Muscle layer of duodenum (tissue), 2 donors: ENCODE measurements around the gene PCBP3.

Experiments used
- H3K27ac ChIP-seq: one replicate; pipeline ENCODE4 v1.7.0; 2013; ENCODE audit warnings: mild to moderate bottlenecking, low read length
- H3K27me3 ChIP-seq: one replicate; pipeline ENCODE4 v1.7.0; 2013; ENCODE audit warnings: low read depth, mild to moderate bottlenecking, control low read depth, low read length
- H3K36me3 ChIP-seq, 2 donors: one replicate each; pipeline ENCODE4 v1.7.0; 2013; ENCODE audit warnings: low read length in 2 of 2, control low read depth in 1 of 2, mild to moderate bottlenecking in 1 of 2; ENCODE audit not compliant: insufficient read depth in 2 of 2, control insufficient read depth in 1 of 2
- H3K4me1 ChIP-seq, 2 donors: one replicate each; pipeline ENCODE4 v1.7.0; 2013; ENCODE audit warnings: low read length in 2 of 2, mild to moderate bottlenecking in 2 of 2, control low read depth in 1 of 2, moderate library complexity in 1 of 2; ENCODE audit not compliant: insufficient read depth in 2 of 2, control insufficient read depth in 1 of 2
- H3K4me3 ChIP-seq, 2 donors: one replicate each; pipeline ENCODE4 v1.7.0; 2013; ENCODE audit warnings: low read length in 2 of 2, low read depth in 1 of 2, mild to moderate bottlenecking in 1 of 2
- H3K9me3 ChIP-seq, 2 donors: one replicate each; pipeline ENCODE4 v1.7.0; 2013; ENCODE audit warnings: low read length in 2 of 2, control low read depth in 1 of 2, mild to moderate bottlenecking in 1 of 2; ENCODE audit not compliant: control insufficient read depth in 1 of 2
- donor health status: healthy.

Gene PCBP3

GRCh38 chr21:45920824-45921600, 277.5 kb downstream of the PCBP3 start:
- H3K4me1 ChIP-seq = peaks cover 0 to 7% of the 10 kb centered on the region in 2 donors
- H3K9me3 ChIP-seq = no peaks in the 10 kb centered on the region
- H3K36me3 ChIP-seq = no peaks in the 10 kb centered on the region
- H3K27ac ChIP-seq = no peak overlapping the region
- H3K4me3 ChIP-seq = no peak overlapping the region
- no peaks in the 10 kb centered on the region for H3K27me3 ChIP-seq

DNA sequence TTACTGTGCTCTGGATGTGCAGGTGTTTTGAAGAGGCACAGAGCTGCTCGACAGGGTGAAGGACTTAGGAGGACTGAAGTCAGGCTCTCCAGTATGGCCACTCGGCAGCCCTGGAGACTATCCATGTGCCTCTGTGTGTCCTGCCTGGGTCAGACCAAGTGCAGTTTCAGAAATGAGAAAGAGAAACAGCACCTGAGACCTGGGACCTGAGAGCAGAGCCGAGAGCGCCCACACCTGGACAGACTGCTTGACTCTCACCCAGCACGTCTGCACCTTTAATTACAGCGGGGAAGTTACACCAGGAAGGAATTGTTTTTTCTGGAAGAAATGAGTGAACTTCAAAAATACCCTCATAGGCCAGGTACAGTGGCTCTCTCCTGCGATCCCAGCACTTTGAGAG, 278.4 kb downstream of the PCBP3 start:
- H3K27ac ChIP-seq = no peak overlapping the region
- no peaks in the 10 kb centered on the region for H3K27me3 ChIP-seq
- no peaks in the 10 kb centered on the region for H3K36me3 ChIP-seq
- peaks cover 0 to 7% of the 10 kb centered on the region in 2 donors for H3K4me1 ChIP-seq
- no peaks in the 10 kb centered on the region for H3K9me3 ChIP-seq
- H3K4me3 ChIP-seq = no peak overlapping the region

DNA sequence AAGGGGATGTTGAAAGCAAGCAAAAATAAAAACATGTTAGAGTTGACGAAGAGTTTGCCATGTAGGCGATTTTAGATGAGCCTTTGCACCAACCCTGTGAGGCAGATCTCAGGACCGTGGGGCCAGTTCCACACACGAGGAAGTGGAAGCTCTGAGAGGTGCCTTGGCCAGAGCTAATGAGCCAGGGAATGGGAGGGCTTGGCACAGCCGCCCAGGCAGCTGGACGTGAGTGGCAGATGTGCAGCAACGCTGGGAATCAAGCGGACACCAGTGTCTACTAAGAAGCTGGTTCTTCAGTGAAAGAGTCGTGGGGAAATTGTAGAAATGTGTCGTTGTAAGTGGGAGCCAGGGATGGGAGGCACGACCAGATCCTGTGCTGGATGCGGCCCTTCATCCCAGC, 279.1 kb downstream of the PCBP3 start:
- no peak overlapping the region for H3K4me3 ChIP-seq
- H3K9me3 ChIP-seq = no peaks in the 10 kb centered on the region
- H3K27me3 ChIP-seq = no peaks in the 10 kb centered on the region
- H3K4me1 ChIP-seq = peaks cover 0 to 7% of the 10 kb centered on the region in 2 donors
- no peaks in the 10 kb centered on the region for H3K36me3 ChIP-seq
- H3K27ac ChIP-seq = no peak overlapping the region

- H3K27ac ChIP-seq = no peak overlapping the region
- H3K4me3 ChIP-seq = no peak overlapping the region
- no peaks in the 10 kb centered on the region for H3K27me3 ChIP-seq
- H3K36me3 ChIP-seq = no peaks in the 10 kb centered on the region
- peaks cover 0 to 7% of the 10 kb centered on the region in 2 donors for H3K4me1 ChIP-seq
- H3K9me3 ChIP-seq = no peaks in the 10 kb centered on the region
These were observed 279.6 kb downstream of the PCBP3 start for GRCh38 chr21:45923146-45923545.

DNA sequence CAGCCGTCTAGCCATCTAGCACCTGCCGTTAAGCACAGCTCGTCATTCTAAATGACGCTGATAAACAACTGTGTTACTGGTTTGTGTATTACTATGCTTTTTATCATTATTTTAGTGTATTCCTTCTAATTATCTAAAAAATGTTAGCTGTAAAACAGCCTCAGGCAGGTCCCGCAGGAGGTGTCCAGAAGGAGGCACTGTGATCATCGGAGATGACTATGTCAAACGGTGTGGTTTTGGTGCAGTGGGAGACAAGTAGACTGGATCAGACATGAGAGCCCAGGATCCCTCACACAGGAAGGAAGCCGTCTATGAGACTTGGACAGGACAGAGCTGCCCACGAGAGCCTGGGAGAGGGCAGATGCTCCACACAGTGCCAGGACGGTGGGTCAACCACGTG, 282.8 kb downstream of the PCBP3 start:
- Histone ChIP-seq H3K36me3 (no peaks in the 10 kb centered on the region), H3K9me3 (no peaks in the 10 kb centered on the region), H3K4me3 (no peak overlapping the region), H3K27ac (no peak overlapping the region), H3K4me1 (peaks cover 0 to 7% of the 10 kb centered on the region in 2 donors), H3K27me3 (no peaks in the 10 kb centered on the region)

GRCh38 chr21:45927032-45927431, 283.5 kb downstream of the PCBP3 start:
- H3K9me3 ChIP-seq = no peaks in the 10 kb centered on the region
- no peak overlapping the region for H3K27ac ChIP-seq
- no peaks in the 10 kb centered on the region for H3K27me3 ChIP-seq
- H3K4me1 ChIP-seq = peaks cover 0 to 7% of the 10 kb centered on the region in 2 donors
- no peaks in the 10 kb centered on the region for H3K36me3 ChIP-seq
- no peak overlapping the region for H3K4me3 ChIP-seq

- Histone ChIP-seq H3K27ac (no peak overlapping the region), H3K36me3 (no peaks in the 10 kb centered on the region), H3K9me3 (no peaks in the 10 kb centered on the region), H3K27me3 (no peaks in the 10 kb centered on the region), H3K4me3 (no peak overlapping the region), H3K4me1 (peaks cover 0 to 4% of the 10 kb centered on the region in 2 donors)
These were observed 284.6 kb downstream of the PCBP3 start for GRCh38 chr21:45927851-45928850.

DNA sequence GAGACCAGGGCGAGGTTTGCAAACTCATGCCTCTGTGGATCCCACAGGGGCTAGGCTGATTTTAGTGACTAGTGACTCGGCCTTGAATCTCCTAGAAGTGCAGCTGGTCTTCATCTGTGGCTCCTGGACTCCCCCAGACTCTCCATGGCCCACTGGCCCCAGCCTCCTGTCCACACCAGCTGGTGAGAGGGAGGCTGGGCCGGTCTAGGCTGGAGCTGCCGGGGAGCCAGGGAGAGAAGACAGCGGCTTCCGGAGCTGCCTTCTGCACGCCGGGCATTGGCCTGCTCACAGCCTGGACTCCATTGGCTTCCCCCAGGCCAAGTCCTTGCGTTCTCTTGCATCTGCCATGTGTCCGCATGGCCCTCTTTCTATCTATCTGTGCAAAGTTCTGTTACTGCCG, 285.9 kb downstream of the PCBP3 start:
- Histone ChIP-seq H3K36me3 (peaks cover 0 to 3% of the 10 kb centered on the region in 2 donors), H3K27me3 (no peaks in the 10 kb centered on the region), H3K4me1 (no peaks in the 10 kb centered on the region), H3K4me3 (no peak overlapping the region), H3K27ac (no peak overlapping the region), H3K9me3 (no peaks in the 10 kb centered on the region)

GRCh38 chr21:45930231-45930760, 286.8 kb downstream of the PCBP3 start:
- no peak overlapping the region for H3K4me3 ChIP-seq

DNA sequence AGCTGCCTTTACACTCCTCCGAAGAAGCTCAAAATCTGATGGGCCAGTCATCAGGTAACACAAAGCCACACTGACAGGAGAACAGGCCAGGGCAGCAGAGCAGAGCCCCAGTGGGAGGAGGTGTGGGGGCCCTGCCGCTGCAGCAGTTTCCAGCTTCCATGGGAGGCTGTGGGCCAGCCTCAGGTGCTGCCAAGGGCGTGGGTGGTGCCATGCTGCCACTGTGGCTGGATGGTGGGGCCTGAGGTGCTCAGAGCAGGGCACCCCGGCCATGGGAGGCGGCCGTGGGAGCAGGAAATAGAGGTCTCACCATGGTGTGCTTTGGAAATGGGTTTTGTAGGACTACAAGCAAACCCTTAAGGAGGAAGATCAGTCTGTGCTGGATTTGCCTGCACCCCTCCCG, 287.3 kb downstream of the PCBP3 start:
- no peaks in the 10 kb centered on the region for H3K4me1 ChIP-seq
- no peaks in the 10 kb centered on the region for H3K27me3 ChIP-seq
- no peak overlapping the region for H3K27ac ChIP-seq
- peaks cover 0 to 10% of the 10 kb centered on the region in 2 donors for H3K36me3 ChIP-seq
- peaks cover 3 to 12% of the 10 kb centered on the region in 2 donors for H3K9me3 ChIP-seq
- no peak overlapping the region for H3K4me3 ChIP-seq

More at GRCh38 chr21:45930231-45930760, 286.8 kb downstream of the PCBP3 start:
- Histone ChIP-seq H3K9me3 (peaks cover 0 to 7% of the 10 kb centered on the region in 2 donors), H3K36me3 (peaks cover 0 to 5% of the 10 kb centered on the region in 2 donors), H3K27ac (no peak overlapping the region), H3K4me1 (no peaks in the 10 kb centered on the region), H3K27me3 (no peaks in the 10 kb centered on the region)

DNA sequence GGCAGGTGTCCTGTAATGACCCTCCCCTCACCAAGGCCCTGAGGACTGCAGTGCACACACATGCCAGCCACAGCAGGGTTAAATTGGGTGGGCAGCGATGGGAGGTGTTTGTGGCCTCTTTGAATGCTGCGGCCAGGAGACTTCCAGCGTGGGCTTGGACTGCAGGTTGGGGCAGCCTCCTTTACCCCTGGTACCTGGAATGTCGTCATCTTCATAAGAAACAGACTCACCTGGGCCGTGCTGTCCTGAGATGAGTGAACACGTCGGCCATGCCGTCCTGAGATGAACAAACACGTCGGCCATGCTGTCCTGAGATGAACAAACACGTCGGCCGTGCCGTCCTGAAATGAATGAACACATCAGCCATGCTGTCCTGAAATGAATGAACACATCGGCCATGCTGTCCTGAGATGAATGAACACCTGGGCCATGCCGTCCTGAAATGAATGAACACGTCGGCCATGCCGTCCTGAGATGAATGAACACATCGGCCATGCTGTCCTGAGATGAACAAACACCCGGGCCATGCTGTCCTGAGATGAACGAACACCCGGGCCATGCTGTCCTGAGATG, 288.0 kb downstream of the PCBP3 start:
- Histone ChIP-seq H3K4me1 (no peaks in the 10 kb centered on the region), H3K36me3 (peaks cover 0 to 13% of the 10 kb centered on the region in 2 donors), H3K27ac (no peak overlapping the region), H3K9me3 (peaks cover 9 to 19% of the 10 kb centered on the region in 2 donors), H3K27me3 (no peaks in the 10 kb centered on the region), H3K4me3 (no peak overlapping the region)
